T-helper 17 cell (primary cell): ENCODE results near the gene THSD7A. TPM values are rescaled to one million over a fixed set of nuclear protein-coding genes. Genes with fewer than 3 reads are reported as not detected.

Experiments used
- ATAC-seq: fragments of 150-1000 bp; cut with Tn5 transposase; 2 replicates; pipeline ENCODE4 v1.10.0; 2021; ENCODE audit warnings: mild to moderate bottlenecking, moderate library complexity
- DNase-seq, 3 donors: peaks; one replicate each; pipeline versions ENCODE4 v3.0.0 to v3.0.0-alpha.2; 2020 to 2021
- H3K9me3 ChIP-seq: one replicate; pipeline ENCODE4 v1.7.0; 2013; ENCODE audit warnings: low read length, mild to moderate bottlenecking; ENCODE audit not compliant: control insufficient read depth, poor library complexity, severe bottlenecking
- H3K27ac Mint-ChIP-seq: one replicate; pipeline ENCODE4 v1.8.0; 2022; ENCODE audit warnings: mild to moderate bottlenecking, moderate library complexity, mixed read lengths
- H3K27me3 Mint-ChIP-seq: one replicate; pipeline ENCODE4 v1.8.0; 2022; ENCODE audit warnings: mixed read lengths
- H3K36me3 Mint-ChIP-seq: one replicate; pipeline ENCODE4 v1.8.0; 2022; ENCODE audit warnings: low read depth, mixed read lengths
- H3K4me1 Mint-ChIP-seq: one replicate; pipeline ENCODE4 v1.8.0; 2022; ENCODE audit warnings: mild to moderate bottlenecking, mixed read lengths
- H3K4me3 Mint-ChIP-seq: one replicate; pipeline ENCODE4 v1.8.0; 2022; ENCODE audit warnings: mild to moderate bottlenecking, moderate library complexity, mixed read lengths
- total RNA-seq, 4 donors: library from RNA in 2 of 4; stranded (reverse) in 2 of 4; gene quantifications; one replicate each; pipeline ENCODE4 v1.2.3 and lab custom pipeline; 2022 to 2026

Gene THSD7A
- total RNA-seq, 2 donors from 2014 or later = 0.07 TPM; not detected in 1

DNA sequence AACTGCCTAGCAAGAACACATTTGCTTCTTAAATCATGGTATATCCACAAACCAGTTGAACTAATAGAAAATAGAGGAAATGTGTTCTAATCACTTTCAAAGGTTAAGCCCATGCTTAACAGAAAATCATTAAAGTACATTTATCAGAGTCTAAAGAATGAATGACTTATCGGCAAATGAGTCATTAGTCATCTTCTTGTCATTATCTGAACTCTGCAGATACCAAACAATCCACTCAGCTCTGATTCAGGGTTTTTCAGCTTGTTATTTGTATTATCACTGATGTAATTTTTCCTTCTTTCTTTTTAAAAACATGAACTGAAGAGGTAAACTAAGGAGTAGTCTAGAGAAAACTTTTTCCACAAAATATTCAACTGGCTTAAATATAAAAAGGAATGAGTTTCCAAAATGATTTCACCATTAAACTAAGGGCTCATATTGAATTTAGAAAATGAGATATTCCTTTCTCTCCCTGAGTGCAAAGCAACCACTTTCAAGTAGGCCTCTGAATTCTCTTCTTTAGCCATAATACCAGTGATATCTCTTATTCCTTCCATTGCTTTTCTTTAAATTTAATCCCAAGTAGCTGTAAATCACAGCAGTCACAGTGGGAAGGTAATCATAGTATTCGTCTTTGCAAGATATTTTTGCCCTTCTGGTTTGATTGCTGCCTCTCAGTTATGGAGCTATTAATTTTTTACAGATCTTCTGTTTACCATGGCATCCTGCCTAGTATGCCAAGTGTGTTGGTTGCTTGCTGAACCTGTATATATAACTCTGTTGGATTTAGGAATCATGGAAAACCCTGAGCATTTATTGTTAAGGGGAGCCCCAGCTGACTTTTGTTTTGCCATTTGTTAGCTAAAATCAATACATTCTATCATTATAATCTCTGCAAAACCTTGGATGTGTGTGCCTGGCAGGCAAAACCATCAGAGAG, 125.1 kb downstream of the THSD7A start:
- no peak overlapping the region for H3K27ac Mint-ChIP-seq
- DNase-seq (no peak), ATAC-seq (no peak)
- no peaks in the 10 kb centered on the region for H3K36me3 Mint-ChIP-seq
- no peaks in the 10 kb centered on the region for H3K27me3 Mint-ChIP-seq
- H3K9me3 ChIP-seq = no peaks in the 10 kb centered on the region
- no peak overlapping the region for H3K4me3 Mint-ChIP-seq
- H3K4me1 Mint-ChIP-seq = no peaks in the 10 kb centered on the region

DNA sequence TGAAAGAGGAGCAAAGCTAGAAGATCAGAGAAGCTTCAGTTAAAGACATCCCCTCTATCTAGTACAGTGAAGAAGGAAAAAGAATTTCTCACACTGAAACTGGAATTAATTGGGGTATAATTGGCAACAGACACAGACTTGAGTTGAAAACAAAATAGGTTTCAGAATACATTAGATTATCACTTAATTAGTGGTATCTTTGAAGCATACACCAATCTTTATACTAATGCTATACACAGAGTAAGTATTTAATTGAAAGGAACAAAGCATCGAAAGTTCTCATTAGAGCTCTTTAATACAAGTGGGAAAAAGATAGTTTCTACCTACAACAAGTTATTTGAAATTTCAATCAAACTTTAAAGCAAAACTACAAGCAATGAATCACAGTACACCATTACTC, 128.2 kb downstream of the THSD7A start:
- no peak for ATAC-seq
- H3K4me3 Mint-ChIP-seq = no peak overlapping the region
- no peaks in the 10 kb centered on the region for H3K9me3 ChIP-seq
- no peak for DNase-seq
- no peaks in the 10 kb centered on the region for H3K4me1 Mint-ChIP-seq
- no peaks in the 10 kb centered on the region for H3K27me3 Mint-ChIP-seq
- H3K27ac Mint-ChIP-seq = no peak overlapping the region
- H3K36me3 Mint-ChIP-seq = no peaks in the 10 kb centered on the region

DNA sequence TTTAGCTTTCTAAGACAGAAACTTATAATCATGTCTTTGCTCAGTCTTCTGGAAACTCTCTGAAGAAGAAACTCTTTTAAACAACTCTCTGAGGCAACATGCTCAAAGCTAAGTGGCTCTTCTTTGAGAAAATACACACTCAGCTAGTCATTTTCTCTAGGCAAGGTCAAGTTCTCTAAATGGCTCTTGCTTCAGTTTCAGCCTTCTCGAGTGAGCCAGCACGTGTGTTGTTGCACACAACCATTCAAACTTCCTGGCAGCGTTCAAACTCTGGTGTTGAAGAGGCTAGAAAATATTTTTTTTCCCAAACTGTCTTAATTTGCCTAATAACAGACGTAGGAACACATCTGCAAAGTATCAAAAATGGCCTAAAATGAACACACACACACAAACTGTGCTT, 129.1 kb downstream of the THSD7A start:
- H3K4me1 Mint-ChIP-seq = no peaks in the 10 kb centered on the region
- no peaks in the 10 kb centered on the region for H3K36me3 Mint-ChIP-seq
- H3K27ac Mint-ChIP-seq = no peak overlapping the region
- no peak overlapping the region for H3K4me3 Mint-ChIP-seq
- ATAC-seq (no peak), DNase-seq (no peak)
- H3K9me3 ChIP-seq = no peaks in the 10 kb centered on the region
- no peaks in the 10 kb centered on the region for H3K27me3 Mint-ChIP-seq

DNA sequence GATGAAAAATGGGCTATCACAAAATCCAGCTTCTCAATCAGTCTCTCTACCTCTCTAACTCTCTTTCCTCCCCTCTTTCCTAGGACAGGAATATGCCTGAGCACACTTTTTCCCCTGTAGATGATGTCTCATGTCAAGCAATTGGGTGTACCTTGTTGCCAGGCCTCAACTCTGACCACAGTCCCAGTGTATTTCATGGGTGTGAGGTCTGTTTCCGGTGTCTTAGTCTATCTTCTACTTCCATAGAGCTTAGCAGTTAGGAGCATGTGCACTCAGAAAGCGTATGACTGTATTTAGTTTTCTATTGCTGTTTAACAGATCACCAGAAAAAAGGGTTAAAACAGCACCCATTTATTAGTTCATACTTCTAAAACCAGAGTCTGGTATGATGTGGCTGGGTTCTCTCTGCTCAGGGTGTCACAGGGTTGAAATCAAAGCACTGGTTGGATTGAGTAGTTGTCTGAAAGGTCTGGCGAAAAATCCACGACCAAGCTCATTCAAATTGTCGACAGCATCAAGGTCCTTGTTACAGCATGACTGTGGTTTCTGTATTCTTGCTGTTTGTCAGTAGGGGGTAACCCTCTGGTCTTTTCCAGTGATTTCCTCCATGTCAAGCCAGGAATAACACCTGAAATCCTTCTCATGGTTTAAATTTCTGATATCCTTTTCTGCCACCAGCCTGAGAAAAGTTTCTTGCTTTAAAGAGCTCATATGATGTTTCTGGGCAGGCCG, 130.0 kb downstream of the THSD7A start:
- ATAC-seq = no peak
- no peaks in the 10 kb centered on the region for H3K36me3 Mint-ChIP-seq
- no peak overlapping the region for H3K4me3 Mint-ChIP-seq
- no peaks in the 10 kb centered on the region for H3K9me3 ChIP-seq
- no peaks in the 10 kb centered on the region for H3K27me3 Mint-ChIP-seq
- DNase-seq = no peak
- no peaks in the 10 kb centered on the region for H3K4me1 Mint-ChIP-seq
- no peak overlapping the region for H3K27ac Mint-ChIP-seq

DNA sequence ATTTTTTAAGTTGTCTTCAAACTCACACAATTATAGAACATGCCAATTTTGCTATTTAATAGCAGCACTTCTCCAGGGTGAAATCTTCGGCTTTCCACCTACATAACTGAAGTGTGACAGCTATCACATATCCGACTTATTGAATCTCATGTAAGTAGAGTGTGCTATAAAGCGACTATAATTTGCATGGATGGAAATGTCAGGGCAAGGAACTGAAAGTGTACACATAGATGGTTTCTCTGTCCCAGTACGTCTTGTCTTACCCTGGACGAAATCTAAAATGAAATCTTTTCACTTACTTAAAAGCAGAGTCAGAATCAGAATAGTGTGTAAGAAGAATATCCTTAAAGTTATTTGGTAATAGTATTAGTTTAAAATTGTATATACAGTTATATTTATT, 132.3 kb downstream of the THSD7A start:
- ATAC-seq = no peak

DNA sequence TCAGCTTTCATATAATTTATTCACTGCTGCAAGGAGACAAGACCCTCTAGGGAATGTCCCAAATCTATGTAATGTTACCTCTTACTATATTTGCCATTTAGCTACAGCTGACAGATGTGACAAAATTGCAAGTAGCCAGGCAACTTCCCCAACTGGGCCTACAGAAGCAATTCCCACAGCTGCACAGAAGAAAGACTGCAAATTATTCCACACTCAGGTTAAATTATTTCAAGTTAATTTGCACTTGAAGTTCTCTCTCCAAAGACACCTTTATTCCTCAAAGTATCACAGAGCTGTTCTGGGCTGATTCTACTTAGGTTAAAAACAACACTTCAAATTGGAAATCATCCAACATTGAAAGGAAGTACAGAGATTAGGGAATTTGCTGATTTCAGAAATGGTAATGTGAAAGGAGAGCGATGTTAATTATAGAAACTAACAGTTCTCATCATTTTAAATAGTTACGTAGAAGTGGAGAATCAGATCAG, 133.6 kb downstream of the THSD7A start:
- Mint-ChIP-seq H3K27ac (no peak overlapping the region), H3K36me3 (no peaks in the 10 kb centered on the region), H3K4me1 (no peaks in the 10 kb centered on the region), H3K4me3 (no peak overlapping the region), H3K27me3 (no peaks in the 10 kb centered on the region)
- ATAC-seq (no peak), DNase-seq (no peak)
- H3K9me3 ChIP-seq = no peaks in the 10 kb centered on the region

More for the DNA sequence above, 132.3 kb downstream of the THSD7A start:
- H3K9me3 ChIP-seq = no peaks in the 10 kb centered on the region
- no peak for DNase-seq
- H3K4me3 Mint-ChIP-seq = no peak overlapping the region
- no peaks in the 10 kb centered on the region for H3K36me3 Mint-ChIP-seq
- H3K4me1 Mint-ChIP-seq = no peaks in the 10 kb centered on the region
- H3K27ac Mint-ChIP-seq = no peak overlapping the region
- H3K27me3 Mint-ChIP-seq = no peaks in the 10 kb centered on the region

DNA sequence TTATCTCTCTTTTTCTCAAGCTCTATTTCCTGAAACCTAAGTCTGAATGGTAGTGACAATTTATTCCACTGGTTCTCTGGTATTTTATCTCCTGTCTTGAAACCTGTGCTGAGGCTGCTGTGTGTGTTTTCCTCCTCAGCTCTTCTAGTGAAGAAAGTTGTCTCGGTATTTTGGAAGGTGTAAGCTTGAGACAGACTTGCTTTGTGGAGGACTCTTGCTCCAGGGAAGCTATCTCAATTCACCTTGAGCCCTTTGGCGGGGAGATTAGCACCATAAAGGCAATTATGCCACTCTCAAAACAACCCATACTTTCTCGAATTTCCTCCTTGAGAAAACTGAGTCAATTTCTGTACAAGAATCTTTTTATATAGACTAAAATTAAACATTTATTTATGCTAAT, 141.6 kb downstream of the THSD7A start:
- Mint-ChIP-seq H3K27ac (no peak overlapping the region), H3K4me3 (no peak overlapping the region), H3K36me3 (no peaks in the 10 kb centered on the region), H3K4me1 (no peaks in the 10 kb centered on the region), H3K27me3 (no peaks in the 10 kb centered on the region)
- ATAC-seq (no peak), DNase-seq (no peak)
- H3K9me3 ChIP-seq = no peaks in the 10 kb centered on the region

DNA sequence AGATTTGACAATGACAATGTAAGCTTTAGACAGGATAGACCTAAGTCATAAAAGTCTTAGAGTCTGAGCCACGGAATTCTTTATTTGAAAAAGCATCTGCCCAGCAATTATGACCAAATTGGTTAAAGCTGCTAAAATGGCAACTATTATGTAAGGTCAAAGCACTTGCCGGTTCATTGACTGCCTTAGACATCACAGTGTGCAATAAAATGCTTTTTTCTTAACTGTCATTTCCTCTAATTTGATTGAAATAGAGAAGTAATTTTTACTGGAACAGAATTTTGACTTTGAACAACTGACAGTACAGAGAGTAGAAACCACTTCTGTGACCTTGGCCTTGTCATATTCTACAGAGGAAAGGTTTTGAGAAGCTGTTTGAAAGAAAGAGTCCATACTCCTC, 142.9 kb downstream of the THSD7A start:
- Mint-ChIP-seq H3K27me3 (no peaks in the 10 kb centered on the region), H3K4me1 (no peaks in the 10 kb centered on the region), H3K36me3 (no peaks in the 10 kb centered on the region), H3K4me3 (no peak overlapping the region), H3K27ac (no peak overlapping the region)
- DNase-seq = no peak
- ATAC-seq = no peak
- H3K9me3 ChIP-seq = no peaks in the 10 kb centered on the region

DNA sequence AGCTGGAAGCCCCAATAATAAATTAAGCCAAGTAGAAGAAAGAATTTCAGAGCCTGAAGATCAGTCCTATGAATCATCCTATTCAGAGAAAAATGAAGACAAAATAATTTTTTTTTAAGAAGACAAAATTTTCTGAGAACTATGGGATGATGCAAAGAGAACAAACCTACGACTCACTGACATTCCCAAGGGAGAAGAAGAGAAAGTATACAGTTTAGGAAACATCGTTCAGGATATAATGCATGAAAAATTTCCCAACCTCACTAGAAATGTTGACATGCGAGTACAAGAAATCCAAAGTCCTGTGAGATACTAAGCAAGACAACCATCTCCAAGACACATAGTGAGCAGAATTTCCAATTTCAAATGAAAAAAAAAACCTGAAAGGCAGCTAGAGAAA, 150.5 kb downstream of the THSD7A start:
- no peak overlapping the region for H3K4me3 Mint-ChIP-seq
- DNase-seq (no peak), ATAC-seq (no peak)
- no peaks in the 10 kb centered on the region for H3K36me3 Mint-ChIP-seq
- no peak overlapping the region for H3K27ac Mint-ChIP-seq
- H3K9me3 ChIP-seq = no peaks in the 10 kb centered on the region
- H3K27me3 Mint-ChIP-seq = no peaks in the 10 kb centered on the region
- H3K4me1 Mint-ChIP-seq = no peaks in the 10 kb centered on the region

DNA sequence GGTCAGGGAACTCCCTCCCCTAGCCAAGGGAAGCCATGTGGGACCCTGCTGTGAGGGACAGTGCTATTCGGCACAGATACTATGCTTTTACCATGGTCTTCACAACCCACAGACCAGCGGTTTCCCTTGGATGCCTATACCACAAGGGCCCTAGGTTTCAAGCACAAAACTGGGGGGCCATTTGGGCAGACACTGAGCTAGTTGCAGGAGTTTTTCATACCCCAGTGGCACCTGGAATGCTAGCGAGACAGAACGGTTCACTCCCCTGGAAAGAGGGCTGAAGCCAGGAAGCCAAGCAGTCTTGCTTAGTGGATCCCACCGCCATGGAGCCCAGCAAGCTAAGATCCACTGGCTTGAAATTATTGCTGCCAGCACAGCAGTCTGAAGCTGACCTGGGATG, 156.8 kb downstream of the THSD7A start:
- no peak overlapping the region for H3K27ac Mint-ChIP-seq
- H3K4me3 Mint-ChIP-seq = no peak overlapping the region
- no peak for ATAC-seq
- no peaks in the 10 kb centered on the region for H3K27me3 Mint-ChIP-seq
- no peaks in the 10 kb centered on the region for H3K9me3 ChIP-seq
- no peaks in the 10 kb centered on the region for H3K4me1 Mint-ChIP-seq
- H3K36me3 Mint-ChIP-seq = no peaks in the 10 kb centered on the region
- DNase-seq = no peak

DNA sequence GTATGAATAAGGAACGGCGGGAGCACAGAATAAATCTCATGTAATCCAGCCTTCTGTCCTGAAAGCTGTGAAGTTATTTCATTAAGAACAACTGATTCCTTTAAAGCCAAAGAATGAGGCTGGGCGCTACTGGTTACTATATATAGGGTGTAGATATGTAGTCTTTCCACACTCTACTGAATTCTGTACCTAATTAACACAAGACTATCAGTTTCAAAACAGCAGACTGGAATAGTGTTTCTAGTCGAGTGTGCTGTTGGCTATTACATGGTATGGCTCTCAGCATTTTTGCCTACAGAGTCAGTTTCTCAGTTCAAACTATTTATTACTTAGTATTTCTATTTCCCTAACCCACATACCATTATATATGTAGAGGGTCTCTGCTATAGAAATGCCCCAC, 163.3 kb downstream of the THSD7A start:
- DNase-seq (no peak), ATAC-seq (no peak)
- Mint-ChIP-seq H3K36me3 (no peaks in the 10 kb centered on the region), H3K4me1 (no peaks in the 10 kb centered on the region), H3K4me3 (no peak overlapping the region), H3K27me3 (no peaks in the 10 kb centered on the region), H3K27ac (no peak overlapping the region)
- H3K9me3 ChIP-seq = no peaks in the 10 kb centered on the region

DNA sequence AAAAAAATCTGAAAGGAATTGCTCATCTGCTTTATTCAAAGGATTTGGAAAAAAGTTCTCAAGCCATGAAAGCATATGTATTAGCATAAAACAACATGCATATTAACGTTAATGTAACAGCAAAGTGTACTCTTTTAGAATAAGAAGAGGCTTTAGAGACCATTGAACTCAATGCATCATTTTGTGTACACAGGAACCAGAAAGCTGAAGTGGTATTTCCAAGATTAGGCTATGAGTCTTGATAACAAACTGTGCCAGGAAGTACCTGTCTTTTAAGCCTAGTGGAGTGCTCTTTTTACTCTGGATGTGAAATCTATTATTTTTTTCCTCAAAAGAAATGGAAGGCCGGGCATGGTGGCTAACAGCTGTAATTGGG, 164.2 kb downstream of the THSD7A start:
- no peak for DNase-seq
- ATAC-seq = no peak
- H3K9me3 ChIP-seq = no peaks in the 10 kb centered on the region
- no peak overlapping the region for H3K27ac Mint-ChIP-seq
- no peaks in the 10 kb centered on the region for H3K36me3 Mint-ChIP-seq
- no peaks in the 10 kb centered on the region for H3K27me3 Mint-ChIP-seq
- H3K4me1 Mint-ChIP-seq = no peaks in the 10 kb centered on the region
- no peak overlapping the region for H3K4me3 Mint-ChIP-seq

DNA sequence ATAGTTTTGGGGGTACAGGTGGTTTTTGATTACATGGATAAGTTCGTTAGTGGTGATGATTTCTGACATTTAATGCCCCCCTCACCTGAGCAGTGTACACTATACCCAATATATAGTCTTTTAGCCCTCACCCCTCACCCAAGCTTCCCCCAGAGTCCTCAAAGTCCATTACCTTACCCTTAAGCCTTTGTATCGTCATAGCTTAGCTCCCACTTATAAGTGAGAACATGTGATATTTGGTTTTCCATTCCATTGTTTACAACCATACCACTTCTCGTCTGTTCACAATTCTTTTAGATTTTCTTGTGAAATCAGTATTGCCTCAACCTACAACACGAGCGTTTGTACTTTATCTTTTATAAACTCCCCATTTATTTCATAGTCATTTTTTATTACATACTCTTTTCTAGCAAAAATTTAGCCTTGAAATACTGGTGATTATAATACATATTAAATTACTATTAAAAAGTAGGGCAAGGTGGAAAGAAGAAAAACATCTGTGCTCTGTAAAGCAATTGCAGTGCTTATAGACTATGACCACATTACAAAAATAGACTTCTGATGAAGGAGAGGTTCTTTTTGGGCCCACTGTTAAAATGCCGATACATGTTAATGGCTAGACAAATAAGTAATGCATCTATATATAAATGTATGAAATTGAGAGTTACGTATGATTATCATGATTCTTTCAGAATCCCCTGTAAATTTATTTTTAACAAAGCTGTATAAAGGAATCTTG, 164.8 kb downstream of the THSD7A start:
- H3K4me1 Mint-ChIP-seq = no peaks in the 10 kb centered on the region
- H3K36me3 Mint-ChIP-seq = no peaks in the 10 kb centered on the region
- ATAC-seq (no peak), DNase-seq (no peak)
- H3K4me3 Mint-ChIP-seq = no peak overlapping the region
- H3K9me3 ChIP-seq = no peaks in the 10 kb centered on the region
- no peak overlapping the region for H3K27ac Mint-ChIP-seq
- no peaks in the 10 kb centered on the region for H3K27me3 Mint-ChIP-seq
